Mucosa of rectum (tissue), 2 donors: Measurements from ENCODE around the gene NOC2L.

Experiments
- H3K27ac ChIP-seq, 2 donors: one replicate each; pipeline ENCODE4 v1.7.0; 2013; ENCODE audit warnings: inconsistent platforms in 2 of 2, low read depth in 2 of 2, low read length in 2 of 2
- H3K27me3 ChIP-seq, 2 donors: one replicate each; pipeline ENCODE4 v1.7.0; 2013; ENCODE audit warnings: low read length in 2 of 2; ENCODE audit not compliant: control insufficient read depth in 2 of 2, insufficient read depth in 2 of 2
- H3K36me3 ChIP-seq, 2 donors: one replicate each; pipeline ENCODE4 v1.7.0; 2013; ENCODE audit warnings: low read length in 2 of 2; ENCODE audit not compliant: control insufficient read depth in 2 of 2, insufficient read depth in 2 of 2
- H3K4me1 ChIP-seq, 2 donors: one replicate each; pipeline ENCODE4 v1.7.0; 2013; ENCODE audit warnings: low read length in 2 of 2, mild to moderate bottlenecking in 1 of 2; ENCODE audit not compliant: control insufficient read depth in 2 of 2, insufficient read depth in 2 of 2
- H3K4me3 ChIP-seq, 2 donors: one replicate each; pipeline ENCODE4 v1.7.0; 2013; ENCODE audit warnings: low read length in 2 of 2
- H3K9ac ChIP-seq, 2 donors: one replicate each; pipeline ENCODE4 v1.7.0; 2013; ENCODE audit warnings: low read length in 2 of 2, low read depth in 1 of 2, mild to moderate bottlenecking in 1 of 2
- H3K9me3 ChIP-seq, 2 donors: one replicate each; pipeline ENCODE4 v1.7.0; 2013; ENCODE audit warnings: low read length in 2 of 2; ENCODE audit not compliant: control insufficient read depth in 2 of 2
- donor health status: healthy.
- donor health status: Normal muscosa, but diverticular disease.

Gene NOC2L

GRCh38 chr1:907611-908451 is 51.2 kb downstream of the NOC2L start:
- Histone ChIP-seq H3K9ac (no peak overlapping the region), H3K4me3 (no peak overlapping the region), H3K27ac (no peak overlapping the region), H3K27me3 (peaks cover 37 to 41% of the 10 kb centered on the region in 2 donors), H3K9me3 (no peaks in the 10 kb centered on the region), H3K4me1 (peaks cover 8 to 9% of the 10 kb centered on the region in 2 donors), H3K36me3 (no peaks in the 10 kb centered on the region)

- Histone ChIP-seq H3K27me3 (peaks cover 28 to 32% of the 10 kb centered on the region in 2 donors), H3K9me3 (no peaks in the 10 kb centered on the region), H3K4me3 (no peak overlapping the region), H3K9ac (no peak overlapping the region), H3K36me3 (no peaks in the 10 kb centered on the region), H3K27ac (no peak overlapping the region), H3K4me1 (peaks cover 8 to 9% of the 10 kb centered on the region in 2 donors)
Observed at GRCh38 chr1:906600-907420, 52.2 kb downstream of the NOC2L start.

GRCh38 chr1:905811-906599 is 53.1 kb downstream of the NOC2L start:
- H3K27ac ChIP-seq, result no peak overlapping the region
- H3K9me3 ChIP-seq, result no peaks in the 10 kb centered on the region
- H3K4me1 ChIP-seq, result peaks cover 8 to 9% of the 10 kb centered on the region in 2 donors
- no peak overlapping the region for H3K4me3 ChIP-seq
- H3K36me3 ChIP-seq, result no peaks in the 10 kb centered on the region
- no peak overlapping the region for H3K9ac ChIP-seq
- peaks cover 20 to 26% of the 10 kb centered on the region in 2 donors for H3K27me3 ChIP-seq

- Histone ChIP-seq H3K27ac (no peak overlapping the region), H3K27me3 (peaks cover 12 to 20% of the 10 kb centered on the region in 2 donors), H3K36me3 (no peaks in the 10 kb centered on the region), H3K9ac (no peak overlapping the region), H3K4me3 (peak overlapping the region; percentile 20 to 35), H3K4me1 (peaks cover 8 to 9% of the 10 kb centered on the region in 2 donors), H3K9me3 (no peaks in the 10 kb centered on the region)
Observed at GRCh38 chr1:905071-905749, 53.8 kb downstream of the NOC2L start.

GRCh38 chr1:904310-904950 is 54.6 kb downstream of the NOC2L start:
- Histone ChIP-seq H3K4me1 (peaks cover 8 to 9% of the 10 kb centered on the region in 2 donors), H3K27ac (no peak overlapping the region), H3K36me3 (no peaks in the 10 kb centered on the region), H3K27me3 (peaks cover 12 to 23% of the 10 kb centered on the region in 2 donors), H3K9ac (no peak overlapping the region), H3K4me3 (peak overlapping the region in 1 of 2 donors; percentile 23), H3K9me3 (no peaks in the 10 kb centered on the region)

- Histone ChIP-seq H3K27me3 (peaks cover 12 to 23% of the 10 kb centered on the region in 2 donors), H3K4me3 (no peak overlapping the region), H3K36me3 (no peaks in the 10 kb centered on the region)
Observed at GRCh38 chr1:903721-904271, 55.3 kb downstream of the NOC2L start.

GRCh38 chr1:903305-903704 is 55.8 kb downstream of the NOC2L start:
- no peak overlapping the region for H3K4me3 ChIP-seq
- H3K9me3 ChIP-seq, result no peaks in the 10 kb centered on the region
- no peak overlapping the region for H3K9ac ChIP-seq
- H3K27me3 ChIP-seq, result peaks cover 15 to 23% of the 10 kb centered on the region in 2 donors
- H3K4me1 ChIP-seq, result peaks cover 8 to 9% of the 10 kb centered on the region in 2 donors
- H3K27ac ChIP-seq, result no peak overlapping the region
- no peaks in the 10 kb centered on the region for H3K36me3 ChIP-seq

More at GRCh38 chr1:903721-904271, 55.3 kb downstream of the NOC2L start:
- no peaks in the 10 kb centered on the region for H3K9me3 ChIP-seq
- peaks cover 8 to 9% of the 10 kb centered on the region in 2 donors for H3K4me1 ChIP-seq
- no peak overlapping the region for H3K27ac ChIP-seq
- H3K9ac ChIP-seq, result no peak overlapping the region

- H3K27me3 ChIP-seq, result peaks cover 15 to 22% of the 10 kb centered on the region in 2 donors
- H3K9me3 ChIP-seq, result peaks cover 0 to 1% of the 10 kb centered on the region in 2 donors
- no peaks in the 10 kb centered on the region for H3K36me3 ChIP-seq
- peaks cover 8 to 9% of the 10 kb centered on the region in 2 donors for H3K4me1 ChIP-seq
- no peak overlapping the region for H3K27ac ChIP-seq
- no peak overlapping the region for H3K4me3 ChIP-seq
- no peak overlapping the region for H3K9ac ChIP-seq
Observed at GRCh38 chr1:902802-903201, 56.3 kb downstream of the NOC2L start.
